B cell (primary cell): ENCODE measurements around the gene MIDN. TPM values are rescaled to one million over a fixed set of nuclear protein-coding genes. Genes with fewer than 3 reads are reported as not detected.
"Not testable (repeated sequence)": the region's sequence is repeated elsewhere in the genome, so short reads cannot be mapped to it uniquely, and the experiment has no call there.

Source experiments
- ATAC-seq: fragments of 200-7000 bp; cut with Tn5 transposase; one replicate; pipeline ENCODE4 v1.10.0; 2021; ENCODE audit warnings: low read depth, mild to moderate bottlenecking, moderate number of reproducible peaks, moderate library complexity
- CTCF ChIA-PET: fragments of 350-600 bp; sonication (Branson Sonifier 250); formaldehyde crosslinking; loops from one replicate; lab custom pipeline; 2021; ENCODE audit warnings: antibody characterized with exemption, inconsistent platforms; lab: Charles Lee
- POLR2A ChIA-PET: fragments of 350-600 bp; sonication (Branson Sonifier 250); formaldehyde crosslinking; loops from one replicate; lab custom pipeline; 2021; ENCODE audit warnings: antibody characterized with exemption; lab: Charles Lee
- DNase-seq: peaks from one replicate; pipeline ENCODE4 v3.0.0; 2013
- H2AFZ ChIP-seq: 2 replicates; pipeline ENCODE4 v1.6.1; 2012; ENCODE audit warnings: mild to moderate bottlenecking, low read depth, low read length; ENCODE audit not compliant: insufficient read depth, poor library complexity, severe bottlenecking
- H3K27ac ChIP-seq, 2 donors: 1 replicate in 1 of 2; 2 replicates in 1 of 2; pipeline ENCODE4 v1.5.1; 2012 to 2013; ENCODE audit warnings: low read length in 2 of 2, mild to moderate bottlenecking in 2 of 2, moderate library complexity in 1 of 2
- H3K27me3 ChIP-seq, 4 experiments: fragments of 200-600 bp in 1 of 4; sonication (generic) in 1 of 4; replicated peaks in 1 of 4; 1 replicate in 2 of 4; 2 replicates in 2 of 4; pipeline versions ENCODE4 v1.6.1 to v1.7.0; 2013 to 2016; ENCODE audit warnings: low read length in 3 of 4, mild to moderate bottlenecking in 2 of 4, mixed read lengths in 1 of 4, moderate library complexity in 1 of 4; ENCODE audit not compliant: insufficient read depth in 4 of 4, control insufficient read depth in 3 of 4; ENCODE audit errors: control extremely low read depth in 1 of 4
- H3K36me3 ChIP-seq, 2 experiments: replicated peaks in 1 of 2; 1 replicate in 1 of 2; 2 replicates in 1 of 2; pipeline versions ENCODE4 v1.6.1 to v1.7.1; 2013; ENCODE audit warnings: low read length in 1 of 2; ENCODE audit not compliant: insufficient read depth in 2 of 2, control insufficient read depth in 1 of 2; ENCODE audit errors: control extremely low read depth in 1 of 2, extremely low read depth in 1 of 2
- H3K4me1 ChIP-seq, 2 donors: fragments of 200-600 bp in 1 of 2; sonication (generic) in 1 of 2; 1 replicate in 1 of 2; 2 replicates in 1 of 2; pipeline versions ENCODE4 v1.5.1 to v1.6.1; 2013 to 2017; ENCODE audit warnings: low read length in 2 of 2; ENCODE audit not compliant: control insufficient read depth in 2 of 2, insufficient read depth in 2 of 2
- H3K4me2 ChIP-seq: replicated peaks from 2 replicates; pipeline ENCODE3; 2012; ENCODE audit warnings: mild to moderate bottlenecking, low read depth, low read length; ENCODE audit not compliant: poor library complexity, severe bottlenecking
- H3K4me3 ChIP-seq, 5 experiments: fragments of 200-600 bp in 1 of 5; sonication (generic) in 1 of 5; 1 replicate in 3 of 5; 2 replicates in 2 of 5; pipeline versions ENCODE4 v1.5.1 to v1.7.0; 2011 to 2016; ENCODE audit warnings: low read length in 4 of 5, mild to moderate bottlenecking in 4 of 5, low read depth in 2 of 5, control low read depth in 1 of 5, moderate library complexity in 1 of 5; ENCODE audit not compliant: insufficient read depth in 1 of 5; ENCODE audit errors: control extremely low read depth in 1 of 5, extremely low read depth in 1 of 5
- H3K79me2 ChIP-seq: fragments of 200-600 bp; sonication (generic); one replicate; pipeline ENCODE4 v1.6.0; 2016; ENCODE audit warnings: low read length; ENCODE audit not compliant: control insufficient read depth, insufficient read depth
- H3K9ac ChIP-seq: fragments of 200-600 bp; sonication (generic); 2 replicates; pipeline ENCODE4 v1.6.1; 2017; ENCODE audit warnings: mild to moderate bottlenecking, low read length, moderate library complexity
- H3K9me3 ChIP-seq, 3 donors: one replicate each; pipeline versions ENCODE4 v1.6.1 to v1.7.1; 2013; ENCODE audit warnings: low read length in 2 of 3; ENCODE audit not compliant: control insufficient read depth in 2 of 3, insufficient read depth in 1 of 3; ENCODE audit errors: control extremely low read depth in 1 of 3
- H4K20me1 ChIP-seq: 2 replicates; pipeline ENCODE4 v1.6.0; 2012; ENCODE audit warnings: mild to moderate bottlenecking, low read length; ENCODE audit not compliant: insufficient read depth, control insufficient read depth, poor library complexity, severe bottlenecking
- H3K27ac Mint-ChIP-seq: one replicate; pipeline ENCODE4 v1.8.0; 2021; ENCODE audit warnings: mixed read lengths
- H3K27me3 Mint-ChIP-seq: one replicate; pipeline ENCODE4 v1.8.0; 2021; ENCODE audit warnings: mixed read lengths
- H3K4me1 Mint-ChIP-seq: one replicate; pipeline ENCODE4 v1.8.0; 2021; ENCODE audit warnings: mixed read lengths
- H3K4me3 Mint-ChIP-seq: one replicate; pipeline ENCODE4 v1.8.0; 2021; ENCODE audit warnings: mixed read lengths
- H3K9me3 Mint-ChIP-seq: one replicate; pipeline ENCODE4 v1.8.0; 2022; ENCODE audit warnings: mixed read lengths; ENCODE audit not compliant: insufficient read depth
- EZH2 ChIP-seq: IDR thresholded peaks from 2 replicates; pipeline ENCODE4 v1.6.1; 2012; ENCODE audit warnings: borderline replicate concordance, low read depth, mild to moderate bottlenecking, moderate library complexity, low read length; ENCODE audit not compliant: insufficient read depth, poor library complexity, severe bottlenecking
- WGBS: methylation state at CpG from one replicate; pipeline ENCODE4 v1.1.5; 2013; ENCODE audit warnings: missing lambda C conversion rate; ENCODE audit not compliant: insufficient coverage; 5-methylcytosine and 5-hydroxymethylcytosine counted together
- intact Hi-C: fragments of 100-400 bp; cut with micrococcal nuclease; formaldehyde crosslinking; loops from one replicate; pipeline ENCODE4 v1.10.0; 2022
- polyA plus RNA-seq: library from polyadenylated mRNA; depleted of rRNA; stranded (reverse); fragments of >200 nt; gene quantifications from 2 replicates; pipeline ENCODE4 v1.2.3, GENCODE V29; 2012
- total RNA-seq, 2 donors: library from RNA; stranded (reverse); fragments of 120-200 nt in 1 of 2; gene quantifications; 1 replicate in 1 of 2; 2 replicates in 1 of 2; pipeline versions ENCODE4 v1.2.3 to v1.2.4, GENCODE V29; 2013 to 2022
- TF ChIP-seq, protein P1 (sequence below): fragments of 200-600 bp; IDR thresholded peaks from one replicate; pipeline ENCODE4 v1.8.0; 2022; ENCODE audit warnings: antibody characterized with exemption, mild to moderate bottlenecking

MIDN gene
- total and polyA plus RNA-seq, 2 donors (not counting 1 experiment from before 2014, with no cell fraction given), result 98.5 to 156 TPM

DNA sequence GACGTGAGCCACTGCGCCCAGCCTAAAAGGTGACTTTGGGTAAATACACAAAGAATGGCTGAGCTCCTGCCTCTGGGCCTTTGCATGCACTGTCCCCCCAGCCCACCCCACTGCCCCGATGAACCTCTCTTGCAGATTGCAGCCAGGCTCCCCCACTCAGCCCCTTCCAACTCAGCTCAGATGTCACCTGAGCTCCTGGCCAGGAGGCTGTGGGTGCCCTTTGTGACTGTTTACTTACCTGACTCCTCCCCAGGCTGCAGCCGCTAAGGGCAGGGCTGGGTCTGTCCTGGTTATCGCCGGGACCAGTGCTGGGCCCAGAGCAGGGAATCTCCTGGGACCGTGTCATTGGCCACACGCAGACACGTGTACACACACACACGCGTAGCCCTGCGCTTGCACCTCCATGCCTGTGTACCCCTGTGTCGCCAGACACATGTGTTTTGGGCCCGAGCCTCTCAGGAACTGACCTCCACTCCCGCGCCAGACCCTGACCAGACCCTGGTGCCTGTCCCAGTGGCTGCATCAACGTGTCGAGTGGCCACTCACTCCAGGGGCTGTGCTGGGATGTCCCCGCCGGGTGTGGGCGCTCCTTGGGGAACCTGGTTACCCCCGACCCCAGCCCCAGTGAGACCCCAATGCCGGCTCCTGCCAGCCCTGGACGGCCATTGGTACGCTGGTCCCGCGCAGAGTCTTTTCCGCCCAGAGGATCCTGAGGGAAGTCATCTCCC lies 56.0 kb downstream of the MIDN start:
- Mint-ChIP-seq H3K27ac (no peak overlapping the region), H3K4me3 (no peak overlapping the region), H3K9me3 (no peaks in the 10 kb centered on the region), H3K27me3 (no peaks in the 10 kb centered on the region), H3K4me1 (peaks cover 5% of the 10 kb centered on the region)
- WGBS, result 93% methylated on average over 28 of the region's 28 CpGs
- POLR2A ChIA-PET, result no interaction called here
- TF ChIP-seq EZH2, result no peak
- TF ChIP-seq, protein P1, sequence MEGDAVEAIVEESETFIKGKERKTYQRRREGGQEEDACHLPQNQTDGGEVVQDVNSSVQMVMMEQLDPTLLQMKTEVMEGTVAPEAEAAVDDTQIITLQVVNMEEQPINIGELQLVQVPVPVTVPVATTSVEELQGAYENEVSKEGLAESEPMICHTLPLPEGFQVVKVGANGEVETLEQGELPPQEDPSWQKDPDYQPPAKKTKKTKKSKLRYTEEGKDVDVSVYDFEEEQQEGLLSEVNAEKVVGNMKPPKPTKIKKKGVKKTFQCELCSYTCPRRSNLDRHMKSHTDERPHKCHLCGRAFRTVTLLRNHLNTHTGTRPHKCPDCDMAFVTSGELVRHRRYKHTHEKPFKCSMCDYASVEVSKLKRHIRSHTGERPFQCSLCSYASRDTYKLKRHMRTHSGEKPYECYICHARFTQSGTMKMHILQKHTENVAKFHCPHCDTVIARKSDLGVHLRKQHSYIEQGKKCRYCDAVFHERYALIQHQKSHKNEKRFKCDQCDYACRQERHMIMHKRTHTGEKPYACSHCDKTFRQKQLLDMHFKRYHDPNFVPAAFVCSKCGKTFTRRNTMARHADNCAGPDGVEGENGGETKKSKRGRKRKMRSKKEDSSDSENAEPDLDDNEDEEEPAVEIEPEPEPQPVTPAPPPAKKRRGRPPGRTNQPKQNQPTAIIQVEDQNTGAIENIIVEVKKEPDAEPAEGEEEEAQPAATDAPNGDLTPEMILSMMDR, result no peak
- intact Hi-C loops, result no loop called here
- Histone ChIP-seq H3K9me3 (no peaks in the 10 kb centered on the region), H3K4me1 (no peaks in the 10 kb centered on the region), H3K36me3 (no peaks in the 10 kb centered on the region), H3K27me3 (no peaks in the 10 kb centered on the region), H3K4me2 (no peak overlapping the region), H3K79me2 (no peaks in the 10 kb centered on the region), H4K20me1 (no peaks in the 10 kb centered on the region), H3K4me3 (no peak overlapping the region), H2AFZ (no peak overlapping the region), H3K9ac (no peak overlapping the region), H3K27ac (no peak overlapping the region)
- DNase-seq (no peak), ATAC-seq (no peak)
- CTCF ChIA-PET, result no interaction called here

DNA sequence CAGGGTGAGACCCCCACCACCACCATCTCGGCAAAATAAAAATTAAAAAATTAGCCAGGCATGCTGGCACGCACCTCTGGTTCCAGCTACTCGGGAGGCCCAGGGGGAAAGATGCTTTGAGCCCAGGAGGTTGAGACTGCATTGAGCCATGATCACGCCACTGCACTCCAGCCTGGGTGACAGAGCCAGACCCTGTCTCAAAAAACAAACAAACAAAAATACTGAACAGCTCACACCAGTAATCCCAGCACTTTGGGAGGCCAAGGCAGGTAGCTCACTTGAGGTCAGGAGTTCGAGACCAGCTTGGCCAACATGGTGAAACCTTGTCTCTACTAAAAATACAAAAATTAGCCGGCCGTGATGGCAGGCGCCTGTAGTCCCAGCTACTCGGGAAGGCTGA lies 57.0 kb downstream of the MIDN start:
- H4K20me1 ChIP-seq, H3K4me1 Mint-ChIP-seq, H3K27me3 Mint-ChIP-seq, H3K4me3 ChIP-seq, H3K36me3 ChIP-seq, H3K9ac ChIP-seq, H3K4me1 ChIP-seq, POLR2A ChIA-PET, H3K79me2 ChIP-seq, H3K9me3 ChIP-seq, H3K27ac Mint-ChIP-seq, H3K4me2 ChIP-seq, DNase-seq, H3K4me3 Mint-ChIP-seq, H3K9me3 Mint-ChIP-seq, H2AFZ ChIP-seq, H3K27ac ChIP-seq, H3K27me3 ChIP-seq, ATAC-seq, intact Hi-C loops: not testable (repeated sequence)
- WGBS, result 90% methylated on average over 2 of the region's 9 CpGs
- CTCF ChIA-PET, result interaction anchor here (1.1 kb wide), 1 partner anchor 9 kb away, joined by 3 read pairs; no protein-coding TSS in a partner anchor
